GM19043 (cell line): ENCODE measurements around the gene ZBTB24.

ENCODE experiments used
- ATAC-seq: cut with Tn5 transposase; IDR thresholded peaks from one replicate; pipeline ENCODE4 v1.9.1; 2021; ENCODE audit warnings: low read depth; ENCODE audit not compliant: unreplicated experiment

Gene ZBTB24

GRCh38 chr6:109453594-109454495, 29.2 kb downstream of the ZBTB24 start:
- no peak for ATAC-seq

DNA sequence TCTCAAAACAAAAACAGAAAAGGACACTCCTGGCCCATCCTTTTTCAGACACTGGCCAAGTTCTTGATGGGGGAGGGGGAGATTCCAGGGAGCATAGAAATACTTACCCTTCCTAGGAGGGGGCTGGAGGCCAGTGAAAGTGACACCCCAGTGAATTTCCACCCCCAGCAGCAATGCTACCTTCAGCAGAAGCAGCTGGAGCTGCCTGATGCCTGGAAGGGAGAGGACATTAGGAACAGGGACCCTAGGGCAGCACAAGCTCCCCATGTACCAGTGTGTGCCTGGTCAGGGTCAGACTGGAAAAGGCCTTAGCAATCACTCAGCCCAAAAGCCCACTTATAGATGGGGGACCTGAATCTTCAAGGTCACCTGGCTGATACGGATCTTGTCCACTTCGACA, 29.9 kb downstream of the ZBTB24 start:
- no peak for ATAC-seq

- ATAC-seq: no peak
Measured at GRCh38 chr6:109452181-109452580, 30.8 kb downstream of the ZBTB24 start.

DNA sequence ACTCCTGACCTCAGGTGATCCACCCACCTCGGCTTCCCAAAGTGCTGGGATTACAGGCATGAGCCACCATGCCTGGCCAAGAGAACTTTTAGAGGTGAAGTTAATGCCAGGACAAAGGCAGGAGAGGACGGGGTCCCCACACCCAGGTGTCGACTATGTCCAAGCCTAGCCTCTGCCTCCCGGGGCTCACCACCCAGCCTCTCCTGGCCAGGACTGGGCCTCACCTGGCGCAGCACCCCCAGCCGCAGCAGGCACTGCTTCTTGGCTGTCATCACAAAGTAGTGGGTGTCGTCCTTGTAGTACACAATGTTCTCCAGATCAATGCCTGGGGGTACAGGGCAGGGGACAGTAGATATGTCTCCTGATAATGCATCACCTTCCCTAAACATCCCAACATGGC, 31.6 kb downstream of the ZBTB24 start:
- no peak for ATAC-seq

DNA sequence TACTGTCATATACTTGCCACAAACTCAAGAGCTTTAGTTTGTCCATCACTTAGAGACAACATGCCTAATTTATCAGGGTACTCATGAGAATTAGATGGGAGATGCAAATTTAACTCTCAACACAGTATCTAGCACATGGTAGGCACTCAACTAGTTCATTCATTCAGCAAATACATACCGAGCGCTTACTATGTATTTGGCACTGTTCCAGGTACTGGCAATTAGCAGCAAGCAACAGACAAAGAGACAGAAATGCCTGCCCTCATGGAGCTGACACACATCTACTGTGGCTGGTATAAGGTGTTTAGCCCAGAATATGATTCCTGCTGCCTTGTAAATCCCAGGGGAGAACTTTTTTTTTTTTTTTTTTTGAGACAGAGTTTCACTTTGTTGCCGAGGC, 32.2 kb downstream of the ZBTB24 start:
- ATAC-seq: no peak

DNA sequence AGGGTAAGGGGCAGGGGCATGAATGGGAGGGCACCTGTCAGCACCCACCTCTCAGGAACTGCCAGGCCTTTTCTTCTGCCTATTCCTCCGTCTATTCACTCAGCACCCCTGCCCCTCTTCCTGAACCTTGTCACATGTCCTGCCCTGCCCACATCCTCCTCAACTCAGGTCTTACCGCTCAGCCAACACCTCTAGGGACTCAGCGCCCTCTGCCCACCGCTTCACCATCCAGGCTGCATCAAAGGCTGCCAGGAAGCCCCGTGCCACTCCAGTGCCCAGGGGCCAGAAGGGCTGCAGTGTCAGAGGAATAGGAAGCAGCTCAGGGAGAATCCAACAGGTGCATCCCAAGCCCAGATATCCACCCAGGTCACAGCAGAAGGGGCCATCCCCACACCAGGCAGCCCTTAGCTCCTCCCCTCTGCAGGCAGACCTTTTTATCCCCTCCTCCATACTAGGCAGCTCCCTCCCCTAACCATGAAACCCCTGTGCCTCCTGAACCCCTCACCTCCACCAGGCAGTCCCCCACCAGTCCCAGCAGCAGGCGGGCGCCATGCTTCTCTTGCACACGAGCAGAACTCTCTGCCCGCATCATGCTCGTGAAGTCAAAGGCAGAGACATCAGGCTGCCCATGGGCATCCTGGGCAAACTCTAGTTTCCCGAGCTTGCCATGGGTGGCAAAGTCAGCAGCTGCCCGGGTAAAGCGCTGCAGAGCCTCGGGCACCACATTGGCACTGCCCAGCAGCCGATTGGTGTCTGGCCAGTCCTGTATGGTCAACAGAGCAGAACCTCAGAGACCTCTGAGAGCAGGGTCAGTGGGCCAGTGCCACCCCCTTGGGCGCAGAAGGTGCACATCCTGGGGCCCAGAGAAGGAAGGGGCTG, 33.0 kb downstream of the ZBTB24 start:
- ATAC-seq: no peak

DNA sequence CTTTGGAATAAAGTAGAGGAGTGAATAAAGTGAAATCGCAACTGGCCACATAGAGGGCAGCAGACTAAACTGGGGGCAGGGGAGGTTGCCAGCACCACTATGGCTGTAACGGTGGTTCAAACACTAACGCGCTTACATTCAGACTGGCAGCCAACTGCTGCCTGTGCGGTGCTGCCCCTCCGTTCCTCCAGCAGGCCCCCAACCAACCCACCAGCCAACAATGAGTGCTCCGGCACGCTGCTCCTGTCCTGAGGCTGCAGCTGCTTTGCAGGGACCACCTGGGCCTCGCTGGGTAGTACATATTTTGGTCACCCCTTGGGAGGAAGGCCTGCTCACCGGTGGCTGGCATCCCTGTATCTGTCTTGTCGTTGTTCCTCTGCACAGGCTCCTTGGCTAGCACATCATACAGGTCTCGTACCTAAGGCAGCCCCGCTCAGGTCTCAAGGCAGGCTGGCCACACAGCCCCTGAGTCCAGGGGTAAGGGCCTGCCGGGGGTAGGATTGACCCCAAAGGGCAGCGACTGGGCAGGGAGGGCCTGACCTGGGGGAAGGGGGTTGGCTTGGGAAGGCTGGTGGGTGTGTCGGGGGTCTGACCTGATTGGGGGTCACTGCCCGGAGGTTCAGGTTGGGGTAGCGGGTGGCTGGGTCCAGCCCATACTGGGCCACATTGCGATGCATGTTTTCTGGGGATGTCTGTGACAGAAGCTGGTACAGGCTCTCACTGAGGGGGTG, 33.8 kb downstream of the ZBTB24 start:
- no peak for ATAC-seq

DNA sequence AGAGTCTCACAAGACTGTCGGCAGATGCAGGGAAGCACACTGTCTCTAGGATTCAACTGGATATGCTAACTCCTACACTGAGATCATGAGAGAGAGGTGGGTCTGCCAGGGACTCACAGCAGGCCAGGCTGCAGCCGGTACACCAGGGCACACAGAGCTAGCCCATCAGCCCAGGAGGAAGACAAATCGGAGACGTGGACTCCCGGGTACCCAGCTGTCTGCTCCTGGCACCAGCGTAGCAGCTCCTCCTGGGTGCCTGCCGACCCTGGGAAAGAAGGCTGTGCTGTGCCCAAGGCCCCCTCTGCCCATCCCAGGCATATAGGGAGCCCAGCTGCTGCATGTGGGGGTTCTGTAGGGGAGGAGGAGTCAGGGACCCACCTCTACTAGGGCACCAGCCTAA, 34.4 kb downstream of the ZBTB24 start:
- no peak for ATAC-seq

GRCh38 chr6:109447878-109448555, 35.0 kb downstream of the ZBTB24 start:
- no peak for ATAC-seq

GRCh38 chr6:109447087-109447486, 35.9 kb downstream of the ZBTB24 start:
- no peak for ATAC-seq

- no peak for ATAC-seq
Measured at GRCh38 chr6:109446541-109446940, 36.5 kb downstream of the ZBTB24 start.

GRCh38 chr6:109446072-109446471, 36.9 kb downstream of the ZBTB24 start:
- no peak for ATAC-seq

DNA sequence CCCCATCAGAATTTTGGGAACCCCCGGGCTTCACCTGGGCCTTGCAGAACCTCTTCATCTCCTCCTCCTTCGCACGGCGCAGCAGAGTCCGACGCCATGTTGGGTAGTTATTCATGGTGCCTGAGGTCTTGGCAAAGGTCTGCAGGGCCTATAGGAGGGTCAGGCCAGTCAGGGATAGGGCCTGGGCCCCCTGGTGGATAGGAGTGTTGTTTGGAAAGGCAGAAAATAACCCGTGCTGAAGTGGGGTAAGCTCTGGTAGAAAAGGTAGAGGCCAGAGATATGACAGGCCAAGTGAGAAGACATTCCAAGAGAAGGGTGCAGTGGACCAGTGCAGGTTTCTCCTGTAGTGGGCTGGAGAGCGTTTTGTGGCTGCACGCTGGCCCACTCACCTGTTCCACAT, 37.6 kb downstream of the ZBTB24 start:
- ATAC-seq: no peak

GRCh38 chr6:109443425-109443950, 39.5 kb downstream of the ZBTB24 start:
- ATAC-seq: no peak

- no peak for ATAC-seq
Measured at GRCh38 chr6:109442393-109442924, 40.6 kb downstream of the ZBTB24 start.

GRCh38 chr6:109441069-109441816, 41.8 kb downstream of the ZBTB24 start:
- peak; percentile 14 for ATAC-seq

DNA sequence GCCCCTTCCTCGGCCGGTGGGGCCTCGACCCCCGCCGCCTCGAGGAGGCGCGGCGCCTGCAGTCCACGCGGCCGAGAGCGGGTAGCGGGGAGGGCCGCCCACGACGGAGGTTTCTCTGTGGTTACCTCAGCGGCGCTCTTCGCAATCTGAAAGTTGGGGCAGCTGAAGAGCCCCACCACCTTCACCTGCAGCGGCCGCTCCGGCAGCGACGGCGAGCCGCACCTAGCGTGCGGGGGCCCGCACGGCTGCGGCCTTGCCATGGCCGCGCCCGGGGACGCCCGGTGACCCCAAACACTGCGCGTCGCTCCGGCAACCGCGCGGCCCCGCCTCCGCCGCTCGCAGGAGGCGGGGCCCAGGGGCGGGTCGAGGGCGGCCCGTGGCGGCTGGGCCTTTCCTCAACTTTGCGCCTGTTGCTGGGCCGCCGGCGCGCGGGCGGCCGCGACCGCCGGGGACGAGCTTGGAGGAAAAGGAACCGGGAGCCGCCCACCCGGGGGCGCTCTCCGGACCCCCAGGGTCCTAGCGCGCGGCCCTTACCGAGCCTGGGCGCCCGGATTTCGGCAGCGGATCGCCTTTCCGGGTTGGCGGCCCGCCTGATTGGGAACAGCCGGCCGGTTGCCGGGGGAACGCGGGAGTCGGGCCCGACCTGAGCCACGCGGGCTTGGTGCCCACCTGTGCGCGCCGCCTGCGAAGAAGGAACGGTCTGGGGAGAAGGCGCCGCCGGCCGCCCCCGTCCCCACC, 42.5 kb downstream of the ZBTB24 start, which contains the start of the genes PPIL6 and SMPD2:
TSS of gene PPIL6 (minus strand) at position 298 of the 738 bp plus-strand sequence. CDS start at position 260, 38 bp downstream.
TSS of gene SMPD2 (plus strand) at position 394 of the 738 bp plus-strand sequence. CDS start 398 bp downstream, outside the sequence.
- ATAC-seq: peak; percentile 88

DNA sequence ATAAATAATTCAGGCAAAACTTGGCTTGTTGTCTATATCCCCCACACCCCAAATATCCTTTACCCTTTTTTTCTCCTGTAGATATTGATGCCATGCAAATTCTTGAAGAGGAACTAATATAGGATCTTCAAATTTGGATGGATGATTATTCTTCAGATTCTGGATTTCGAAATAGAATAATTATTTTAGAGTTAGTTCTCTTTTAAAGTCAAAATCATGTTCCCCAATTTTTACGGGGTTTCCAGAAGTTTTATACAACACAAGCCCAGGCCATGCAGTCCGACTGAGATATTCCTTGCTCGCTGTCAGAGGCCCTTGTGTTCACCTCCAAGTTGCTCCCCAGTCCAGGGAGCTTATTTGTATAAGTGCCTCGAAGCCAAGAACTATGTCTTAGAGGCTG, 47.0 kb downstream of the ZBTB24 start:
- no peak for ATAC-seq
